HepG2 (cell line): ENCODE measurements around the gene ADGRF4. TPM values are rescaled to one million over a fixed set of nuclear protein-coding genes. Genes with fewer than 3 reads are reported as not detected.

Experiments used
- KLF15 ChIP-seq: sonication (generic); formaldehyde crosslinking; IDR thresholded peaks from 2 replicates; pipeline ENCODE4 v1.8.1; 2023; ENCODE audit warnings: borderline replicate concordance, mild to moderate bottlenecking, inconsistent platforms, missing genetic modification reagents, mixed read lengths
- TCF7L2 ChIP-seq: IDR thresholded peaks from 2 replicates; pipeline ENCODE4 v1.6.1; 2011; ENCODE audit warnings: mild to moderate bottlenecking, low read depth, low read length, moderate library complexity
- ZBTB34 ChIP-seq: sonication (generic); formaldehyde crosslinking; IDR thresholded peaks from 2 replicates; pipeline ENCODE4 v1.8.0; 2022; ENCODE audit warnings: mild to moderate bottlenecking, missing genetic modification reagents
- ZBTB4 ChIP-seq: sonication (generic); formaldehyde crosslinking; IDR thresholded peaks from 2 replicates; pipeline ENCODE4 v1.4.0; 2020; ENCODE audit warnings: missing genetic modification reagents, mild to moderate bottlenecking, borderline replicate concordance
- ZNF609 ChIP-seq: sonication (generic); formaldehyde crosslinking; IDR thresholded peaks from 2 replicates; pipeline ENCODE4 v1.4.0; 2020; ENCODE audit warnings: mild to moderate bottlenecking, missing genetic modification reagents, borderline replicate concordance
- polyA plus RNA-seq, 8 experiments: library from polyadenylated mRNA; depleted of rRNA in 3 of 8; stranded (reverse) in 7 of 8; unstranded in 1 of 8; fragments of >200 nt; fragmentation: Illumina TruSeq in 4 of 8; extraction: Trizol in 4 of 8; gene quantifications; 2 replicates each; pipeline versions ENCODE4 v1.2.1 to v1.2.3, GENCODE V29; 2011 to 2016; ENCODE audit warnings: low read depth in 4 of 8, missing spikeins in 1 of 8, mixed read lengths in 1 of 8; ENCODE audit not compliant: insufficient read depth in 1 of 8
- total RNA-seq, 5 experiments: library from RNA; depleted of rRNA; stranded (reverse); fragments of >200 nt; fragmentation: Illumina TruSeq; extraction: Trizol; gene quantifications; 2 replicates each; pipeline ENCODE4 v1.2.3, GENCODE V29; 2016; ENCODE audit warnings: low read depth in 1 of 5
- TF ChIP-seq, protein P1 (sequence below): sonication (generic); formaldehyde crosslinking; IDR thresholded peaks from 2 replicates; pipeline ENCODE4 v1.5.1; 2020; ENCODE audit warnings: missing genetic modification reagents, mild to moderate bottlenecking, borderline replicate concordance
- TF ChIP-seq, protein P2 (sequence below): sonication (generic); formaldehyde crosslinking; IDR thresholded peaks from 2 replicates; pipeline ENCODE4 v1.5.1; 2020; ENCODE audit warnings: mild to moderate bottlenecking, missing genetic modification reagents, borderline replicate concordance

Gene ADGRF4
- total and polyA plus RNA-seq, 2 of the 13 experiments (the other 11 are each of a cell fraction or from before 2014, with no cell fraction given): 0.01 TPM; not detected in 1

DNA sequence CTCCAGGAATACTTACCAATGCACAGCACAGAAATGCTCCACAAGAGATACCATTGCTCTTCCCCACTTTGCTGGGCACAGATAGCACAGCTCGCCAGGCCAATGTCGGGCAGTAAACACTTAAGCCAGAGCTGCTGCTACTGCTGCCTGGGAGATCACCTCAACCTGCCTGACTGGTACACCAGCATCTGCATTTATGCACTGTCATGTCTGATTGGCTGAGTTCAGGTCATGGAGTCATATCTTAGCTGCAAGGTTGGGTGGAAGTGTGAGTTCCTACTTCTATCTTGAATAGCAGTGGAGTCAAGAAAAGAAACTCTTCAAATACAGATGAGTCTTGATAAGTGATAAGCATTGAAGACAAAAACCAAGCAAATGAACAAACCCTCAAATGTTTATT is 10.9 kb upstream of the ADGRF4 start (continued):
- no peak for TF ChIP-seq ZNF609 (CRISPR knock-in tag)
- TF ChIP-seq TCF7L2: no peak
- no peak for TF ChIP-seq KLF15
- TF ChIP-seq, protein P1, sequence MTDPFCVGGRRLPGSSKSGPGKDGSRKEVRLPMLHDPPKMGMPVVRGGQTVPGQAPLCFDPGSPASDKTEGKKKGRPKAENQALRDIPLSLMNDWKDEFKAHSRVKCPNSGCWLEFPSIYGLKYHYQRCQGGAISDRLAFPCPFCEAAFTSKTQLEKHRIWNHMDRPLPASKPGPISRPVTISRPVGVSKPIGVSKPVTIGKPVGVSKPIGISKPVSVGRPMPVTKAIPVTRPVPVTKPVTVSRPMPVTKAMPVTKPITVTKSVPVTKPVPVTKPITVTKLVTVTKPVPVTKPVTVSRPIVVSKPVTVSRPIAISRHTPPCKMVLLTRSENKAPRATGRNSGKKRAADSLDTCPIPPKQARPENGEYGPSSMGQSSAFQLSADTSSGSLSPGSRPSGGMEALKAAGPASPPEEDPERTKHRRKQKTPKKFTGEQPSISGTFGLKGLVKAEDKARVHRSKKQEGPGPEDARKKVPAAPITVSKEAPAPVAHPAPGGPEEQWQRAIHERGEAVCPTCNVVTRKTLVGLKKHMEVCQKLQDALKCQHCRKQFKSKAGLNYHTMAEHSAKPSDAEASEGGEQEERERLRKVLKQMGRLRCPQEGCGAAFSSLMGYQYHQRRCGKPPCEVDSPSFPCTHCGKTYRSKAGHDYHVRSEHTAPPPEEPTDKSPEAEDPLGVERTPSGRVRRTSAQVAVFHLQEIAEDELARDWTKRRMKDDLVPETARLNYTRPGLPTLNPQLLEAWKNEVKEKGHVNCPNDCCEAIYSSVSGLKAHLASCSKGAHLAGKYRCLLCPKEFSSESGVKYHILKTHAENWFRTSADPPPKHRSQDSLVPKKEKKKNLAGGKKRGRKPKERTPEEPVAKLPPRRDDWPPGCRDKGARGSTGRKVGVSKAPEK (CRISPR knock-in tag): no peak
- TF ChIP-seq ZBTB34 (CRISPR knock-in tag): no peak
- TF ChIP-seq ZBTB4 (CRISPR knock-in tag): no peak
- TF ChIP-seq, protein P2, sequence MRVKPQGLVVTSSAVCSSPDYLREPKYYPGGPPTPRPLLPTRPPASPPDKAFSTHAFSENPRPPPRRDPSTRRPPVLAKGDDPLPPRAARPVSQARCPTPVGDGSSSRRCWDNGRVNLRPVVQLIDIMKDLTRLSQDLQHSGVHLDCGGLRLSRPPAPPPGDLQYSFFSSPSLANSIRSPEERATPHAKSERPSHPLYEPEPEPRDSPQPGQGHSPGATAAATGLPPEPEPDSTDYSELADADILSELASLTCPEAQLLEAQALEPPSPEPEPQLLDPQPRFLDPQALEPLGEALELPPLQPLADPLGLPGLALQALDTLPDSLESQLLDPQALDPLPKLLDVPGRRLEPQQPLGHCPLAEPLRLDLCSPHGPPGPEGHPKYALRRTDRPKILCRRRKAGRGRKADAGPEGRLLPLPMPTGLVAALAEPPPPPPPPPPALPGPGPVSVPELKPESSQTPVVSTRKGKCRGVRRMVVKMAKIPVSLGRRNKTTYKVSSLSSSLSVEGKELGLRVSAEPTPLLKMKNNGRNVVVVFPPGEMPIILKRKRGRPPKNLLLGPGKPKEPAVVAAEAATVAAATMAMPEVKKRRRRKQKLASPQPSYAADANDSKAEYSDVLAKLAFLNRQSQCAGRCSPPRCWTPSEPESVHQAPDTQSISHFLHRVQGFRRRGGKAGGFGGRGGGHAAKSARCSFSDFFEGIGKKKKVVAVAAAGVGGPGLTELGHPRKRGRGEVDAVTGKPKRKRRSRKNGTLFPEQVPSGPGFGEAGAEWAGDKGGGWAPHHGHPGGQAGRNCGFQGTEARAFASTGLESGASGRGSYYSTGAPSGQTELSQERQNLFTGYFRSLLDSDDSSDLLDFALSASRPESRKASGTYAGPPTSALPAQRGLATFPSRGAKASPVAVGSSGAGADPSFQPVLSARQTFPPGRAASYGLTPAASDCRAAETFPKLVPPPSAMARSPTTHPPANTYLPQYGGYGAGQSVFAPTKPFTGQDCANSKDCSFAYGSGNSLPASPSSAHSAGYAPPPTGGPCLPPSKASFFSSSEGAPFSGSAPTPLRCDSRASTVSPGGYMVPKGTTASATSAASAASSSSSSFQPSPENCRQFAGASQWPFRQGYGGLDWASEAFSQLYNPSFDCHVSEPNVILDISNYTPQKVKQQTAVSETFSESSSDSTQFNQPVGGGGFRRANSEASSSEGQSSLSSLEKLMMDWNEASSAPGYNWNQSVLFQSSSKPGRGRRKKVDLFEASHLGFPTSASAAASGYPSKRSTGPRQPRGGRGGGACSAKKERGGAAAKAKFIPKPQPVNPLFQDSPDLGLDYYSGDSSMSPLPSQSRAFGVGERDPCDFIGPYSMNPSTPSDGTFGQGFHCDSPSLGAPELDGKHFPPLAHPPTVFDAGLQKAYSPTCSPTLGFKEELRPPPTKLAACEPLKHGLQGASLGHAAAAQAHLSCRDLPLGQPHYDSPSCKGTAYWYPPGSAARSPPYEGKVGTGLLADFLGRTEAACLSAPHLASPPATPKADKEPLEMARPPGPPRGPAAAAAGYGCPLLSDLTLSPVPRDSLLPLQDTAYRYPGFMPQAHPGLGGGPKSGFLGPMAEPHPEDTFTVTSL (CRISPR knock-in tag): no peak
